Activated CD8-positive, alpha-beta memory T cell treated with anti-CD3 and anti-CD28 coated beads, Interleukin-2, amount 50 U/mL, for 1 hour (primary cell): ENCODE results near the gene C1QL1.

Experiments
- DNase-seq: peaks from one replicate; pipeline ENCODE4 v3.0.0-alpha.2; 2020; ENCODE audit errors: extremely low read depth

The C1QL1 gene

GRCh38 chr17:44989552-44990138, 21.5 kb upstream of the C1QL1 start:
- DNase-seq: no peak

- DNase-seq: no peak
Observed at GRCh38 chr17:44988044-44988942, 20.2 kb upstream of the C1QL1 start.

- no peak for DNase-seq
Observed at GRCh38 chr17:44983563-44983962, 15.5 kb upstream of the C1QL1 start.

GRCh38 chr17:44982113-44982702, 14.1 kb upstream of the C1QL1 start:
- DNase-seq: no peak

- no peak for DNase-seq
Observed at GRCh38 chr17:44981221-44981968, 13.3 kb upstream of the C1QL1 start.

GRCh38 chr17:44979426-44979995, 11.4 kb upstream of the C1QL1 start:
- no peak for DNase-seq

- no peak for DNase-seq
Observed at GRCh38 chr17:44978807-44979206, 10.7 kb upstream of the C1QL1 start.

GRCh38 chr17:44977814-44978550, 9.9 kb upstream of the C1QL1 start:
- DNase-seq: no peak

- DNase-seq: no peak
Observed at GRCh38 chr17:44977065-44977464, 9.0 kb upstream of the C1QL1 start.

- DNase-seq: no peak
Observed at GRCh38 chr17:44976206-44976605, 8.1 kb upstream of the C1QL1 start.

- no peak for DNase-seq
Observed at GRCh38 chr17:44972953-44973352, 4.8 kb upstream of the C1QL1 start.

- no peak for DNase-seq
Observed at GRCh38 chr17:44971776-44972483, 3.8 kb upstream of the C1QL1 start.

GRCh38 chr17:44970136-44970741, 2.1 kb upstream of the C1QL1 start:
- DNase-seq: no peak

- no peak for DNase-seq
Observed at GRCh38 chr17:44969144-44969780, 1.2 kb upstream of the C1QL1 start.

GRCh38 chr17:44967907-44968224, 237 bp downstream of the C1QL1 start:
- DNase-seq: no peak

- no peak for DNase-seq
Observed at GRCh38 chr17:44967026-44967906, 837 bp downstream of the C1QL1 start.

- no peak for DNase-seq
Observed at GRCh38 chr17:44966348-44967025, 1.6 kb downstream of the C1QL1 start.
